ENCODE data around the gene RGPD3.

The RGPD3 gene

DNA sequence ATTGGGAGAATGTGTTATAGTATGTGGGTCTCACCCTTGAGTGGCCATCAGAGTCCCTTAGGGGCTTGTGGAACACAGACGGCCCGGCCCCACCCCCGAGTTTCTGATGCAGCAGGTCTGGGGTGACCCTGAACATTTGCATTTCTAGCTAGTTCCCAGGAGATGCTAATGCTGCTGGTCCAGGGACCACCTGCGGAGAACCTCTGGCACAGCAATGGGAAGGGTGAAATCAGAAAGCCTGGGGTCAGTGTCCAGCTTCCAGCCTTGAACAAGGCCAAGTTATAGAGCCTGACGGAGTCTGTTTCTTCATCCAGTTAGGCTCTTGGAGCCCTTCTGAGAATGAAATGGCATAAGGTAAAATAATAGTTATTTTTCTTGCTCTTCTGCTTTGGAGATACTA lies 126.5 kb downstream of the RGPD3 start:
- no peak for DNase-seq (ENCODE audit: extremely low spot score)
- TF ChIP-seq HDGF (IDR thresholded peaks at IDR 0.05; ENCODE audit: borderline replicate concordance) (no peak), ELF4 (IDR thresholded peaks at IDR 0.05) (no peak), LEF1 (IDR thresholded peaks at IDR 0.05; ENCODE audit: borderline replicate concordance) (no peak), FOXA1 (IDR thresholded peaks at IDR 0.05) (no peak), FOXK2 (IDR thresholded peaks at IDR 0.05) (no peak), FOXM1 (IDR thresholded peaks at IDR 0.05; ENCODE audit: borderline replicate concordance) (no peak), BHLHE40 (IDR thresholded peaks at IDR 0.05; ENCODE audit: borderline replicate concordance) (no peak), ARNT (IDR thresholded peaks at IDR 0.05) (no peak), ZNF384 (IDR thresholded peaks at IDR 0.05) (no peak), TARDBP (IDR thresholded peaks at IDR 0.05) (no peak), SUZ12 (IDR thresholded peaks at IDR 0.05) (no peak), CTBP1 (IDR thresholded peaks at IDR 0.05; ENCODE audit: borderline replicate concordance) (no peak), L3MBTL2 (conservative IDR thresholded peaks at IDR 0.05) (no peak), SP1 (IDR thresholded peaks at IDR 0.05) (no peak), NFRKB (IDR thresholded peaks at IDR 0.05) (no peak)
- TF ChIP-seq, protein P1, sequence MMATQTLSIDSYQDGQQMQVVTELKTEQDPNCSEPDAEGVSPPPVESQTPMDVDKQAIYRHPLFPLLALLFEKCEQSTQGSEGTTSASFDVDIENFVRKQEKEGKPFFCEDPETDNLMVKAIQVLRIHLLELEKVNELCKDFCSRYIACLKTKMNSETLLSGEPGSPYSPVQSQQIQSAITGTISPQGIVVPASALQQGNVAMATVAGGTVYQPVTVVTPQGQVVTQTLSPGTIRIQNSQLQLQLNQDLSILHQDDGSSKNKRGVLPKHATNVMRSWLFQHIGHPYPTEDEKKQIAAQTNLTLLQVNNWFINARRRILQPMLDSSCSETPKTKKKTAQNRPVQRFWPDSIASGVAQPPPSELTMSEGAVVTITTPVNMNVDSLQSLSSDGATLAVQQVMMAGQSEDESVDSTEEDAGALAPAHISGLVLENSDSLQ (IDR thresholded peaks at IDR 0.05) = no peak
- POLR2A ChIA-PET = no interaction called here
- CTCF ChIA-PET = no interaction called here
